GM23338 (cell line): Measurements from ENCODE around the gene ITPR2.

Source experiments
- CREB1 ChIP-seq: fragments of 250-450 bp; sonication (Bioruptor Pico); IDR thresholded peaks from 2 replicates; pipeline ENCODE4 v1.5.0; 2020; ENCODE audit warnings: low read depth, mild to moderate bottlenecking, moderate library complexity
- EZH2 ChIP-seq: fragments of 200-600 bp; sonication (generic); IDR thresholded peaks from one replicate; pipeline ENCODE4 v1.8.0; 2017; ENCODE audit warnings: antibody characterized with exemption, mild to moderate bottlenecking, low read depth; ENCODE audit not compliant: unreplicated experiment
- EZH2phosphoT487 ChIP-seq: fragments of 200-600 bp; sonication (generic); IDR thresholded peaks from one replicate; pipeline ENCODE4 v1.8.1; 2018; ENCODE audit warnings: antibody characterized with exemption; ENCODE audit not compliant: unreplicated experiment
- JUNB ChIP-seq: IDR thresholded peaks from one replicate; pipeline ENCODE4 v1.6.1; 2016; ENCODE audit warnings: antibody characterized with exemption; ENCODE audit not compliant: unreplicated experiment
- POLR2AphosphoS5 ChIP-seq: IDR thresholded peaks from 2 replicates; pipeline ENCODE4 v1.6.1; 2016; ENCODE audit warnings: antibody characterized with exemption, low read depth
- STAT1 ChIP-seq: IDR thresholded peaks from one replicate; pipeline ENCODE4 v1.6.1; 2016; ENCODE audit warnings: antibody characterized with exemption; ENCODE audit not compliant: unreplicated experiment
- TF ChIP-seq, protein P1 (sequence below), 2 experiments: fragments of 200-600 bp in 1 of 2; sonication (generic) in 1 of 2; conservative IDR thresholded peaks; 2 replicates each; pipeline versions ENCODE4 v1.5.1 to v1.6.1; 2016 to 2017; ENCODE audit warnings: antibody characterized with exemption in 2 of 2, low read depth in 2 of 2, mild to moderate bottlenecking in 2 of 2, moderate library complexity in 1 of 2
- TF ChIP-seq, protein P2 (sequence below): IDR thresholded peaks from one replicate; pipeline ENCODE4 v1.6.1; 2018; ENCODE audit warnings: antibody characterized with exemption; ENCODE audit not compliant: unreplicated experiment

DNA sequence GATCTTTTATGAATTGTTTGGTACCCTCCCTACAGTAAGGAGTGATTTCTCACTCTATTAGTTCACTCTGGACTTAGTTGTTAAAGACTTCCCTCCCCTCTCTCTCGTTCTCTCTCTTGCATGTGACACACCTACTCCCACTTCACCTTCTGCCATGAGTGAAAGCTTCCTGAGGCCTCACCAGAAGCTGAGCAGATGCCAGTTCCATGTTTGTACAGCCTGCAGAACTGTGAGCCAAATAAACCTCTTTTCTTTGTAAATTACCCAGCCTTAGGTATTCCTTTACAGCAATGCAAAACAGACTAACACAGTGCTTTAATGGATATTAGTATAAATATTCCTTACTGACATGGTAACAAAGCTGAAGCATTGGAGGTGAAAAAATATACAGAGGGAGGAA lies 450.0 kb downstream of the ITPR2 start:
- TF ChIP-seq, protein P1, sequence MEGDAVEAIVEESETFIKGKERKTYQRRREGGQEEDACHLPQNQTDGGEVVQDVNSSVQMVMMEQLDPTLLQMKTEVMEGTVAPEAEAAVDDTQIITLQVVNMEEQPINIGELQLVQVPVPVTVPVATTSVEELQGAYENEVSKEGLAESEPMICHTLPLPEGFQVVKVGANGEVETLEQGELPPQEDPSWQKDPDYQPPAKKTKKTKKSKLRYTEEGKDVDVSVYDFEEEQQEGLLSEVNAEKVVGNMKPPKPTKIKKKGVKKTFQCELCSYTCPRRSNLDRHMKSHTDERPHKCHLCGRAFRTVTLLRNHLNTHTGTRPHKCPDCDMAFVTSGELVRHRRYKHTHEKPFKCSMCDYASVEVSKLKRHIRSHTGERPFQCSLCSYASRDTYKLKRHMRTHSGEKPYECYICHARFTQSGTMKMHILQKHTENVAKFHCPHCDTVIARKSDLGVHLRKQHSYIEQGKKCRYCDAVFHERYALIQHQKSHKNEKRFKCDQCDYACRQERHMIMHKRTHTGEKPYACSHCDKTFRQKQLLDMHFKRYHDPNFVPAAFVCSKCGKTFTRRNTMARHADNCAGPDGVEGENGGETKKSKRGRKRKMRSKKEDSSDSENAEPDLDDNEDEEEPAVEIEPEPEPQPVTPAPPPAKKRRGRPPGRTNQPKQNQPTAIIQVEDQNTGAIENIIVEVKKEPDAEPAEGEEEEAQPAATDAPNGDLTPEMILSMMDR (conservative IDR thresholded peaks at IDR 0.05; ENCODE audit: low read depth in 2 of 2): no peak
- TF ChIP-seq CREB1 (CRISPR knock-in tag) (no peak), STAT1 (no peak), EZH2phosphoT487 (no peak), EZH2 (no peak), POLR2AphosphoS5 (no peak), JUNB (no peak)
- TF ChIP-seq, protein P2, sequence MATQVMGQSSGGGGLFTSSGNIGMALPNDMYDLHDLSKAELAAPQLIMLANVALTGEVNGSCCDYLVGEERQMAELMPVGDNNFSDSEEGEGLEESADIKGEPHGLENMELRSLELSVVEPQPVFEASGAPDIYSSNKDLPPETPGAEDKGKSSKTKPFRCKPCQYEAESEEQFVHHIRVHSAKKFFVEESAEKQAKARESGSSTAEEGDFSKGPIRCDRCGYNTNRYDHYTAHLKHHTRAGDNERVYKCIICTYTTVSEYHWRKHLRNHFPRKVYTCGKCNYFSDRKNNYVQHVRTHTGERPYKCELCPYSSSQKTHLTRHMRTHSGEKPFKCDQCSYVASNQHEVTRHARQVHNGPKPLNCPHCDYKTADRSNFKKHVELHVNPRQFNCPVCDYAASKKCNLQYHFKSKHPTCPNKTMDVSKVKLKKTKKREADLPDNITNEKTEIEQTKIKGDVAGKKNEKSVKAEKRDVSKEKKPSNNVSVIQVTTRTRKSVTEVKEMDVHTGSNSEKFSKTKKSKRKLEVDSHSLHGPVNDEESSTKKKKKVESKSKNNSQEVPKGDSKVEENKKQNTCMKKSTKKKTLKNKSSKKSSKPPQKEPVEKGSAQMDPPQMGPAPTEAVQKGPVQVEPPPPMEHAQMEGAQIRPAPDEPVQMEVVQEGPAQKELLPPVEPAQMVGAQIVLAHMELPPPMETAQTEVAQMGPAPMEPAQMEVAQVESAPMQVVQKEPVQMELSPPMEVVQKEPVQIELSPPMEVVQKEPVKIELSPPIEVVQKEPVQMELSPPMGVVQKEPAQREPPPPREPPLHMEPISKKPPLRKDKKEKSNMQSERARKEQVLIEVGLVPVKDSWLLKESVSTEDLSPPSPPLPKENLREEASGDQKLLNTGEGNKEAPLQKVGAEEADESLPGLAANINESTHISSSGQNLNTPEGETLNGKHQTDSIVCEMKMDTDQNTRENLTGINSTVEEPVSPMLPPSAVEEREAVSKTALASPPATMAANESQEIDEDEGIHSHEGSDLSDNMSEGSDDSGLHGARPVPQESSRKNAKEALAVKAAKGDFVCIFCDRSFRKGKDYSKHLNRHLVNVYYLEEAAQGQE: no peak
